GM12878 (cell line): Measurements from ENCODE around the gene TAS2R3. TPM values are rescaled to one million over a fixed set of nuclear protein-coding genes. Genes with fewer than 3 reads are reported as not detected.
A peak's percentile ranks its signal among the peaks of the same experiment; 100 is the strongest.

Source experiments
- ATAC-seq: fragments of 200-7000 bp; cut with Tn5 transposase; 3 replicates; pipeline ENCODE4 v1.9.1; 2020; ENCODE audit warnings: mild to moderate bottlenecking, moderate library complexity
- BruUV-seq: library from RNA; stranded (reverse); fragments of 400-500 nt; replicated peaks from 2 replicates; lab custom pipeline; 2021; lab: Mats Ljungman, UMichigan
- CTCF ChIA-PET: fragments of 300-600 bp; sonication (Branson Sonifier 250); formaldehyde crosslinking; extraction: SDS; loops from one replicate; lab custom pipeline; 2021; ENCODE audit warnings: inconsistent platforms; lab: Yijun Ruan, JAX
- POLR2A ChIA-PET: fragments of 350-600 bp; formaldehyde crosslinking; extraction: SDS; loops from one replicate; lab custom pipeline; 2021; ENCODE audit warnings: inconsistent platforms; lab: Charles Lee
- RAD21 ChIA-PET: fragments of 300-600 bp; sonication (Branson Sonifier 250); formaldehyde crosslinking; loops from one replicate; lab custom pipeline; 2023; ENCODE audit warnings: antibody characterized with exemption; ENCODE audit not compliant: unreplicated experiment; lab: Charles Lee
- SMC1A ChIA-PET: fragments of 300-600 bp; sonication (Branson Sonifier 250); formaldehyde crosslinking; loops from one replicate; lab custom pipeline; 2023; ENCODE audit not compliant: unreplicated experiment, uncharacterized antibody; lab: Charles Lee
- DNase-seq: peaks from one replicate; pipeline ENCODE4 v3.0.0-alpha.2; 2011; ENCODE audit warnings: low read depth, low spot score
- FAIRE-seq: peaks from 3 replicates; lab custom pipeline; 2011; peaks lifted over from hg19 to GRCh38; lab: Jason Lieb, UNC
- H2AFZ ChIP-seq: 2 replicates; pipeline ENCODE4 v1.6.0; 2011; ENCODE audit warnings: low read depth, low read length, control low read depth; ENCODE audit not compliant: control insufficient read depth
- H3K27ac ChIP-seq: 2 replicates; pipeline ENCODE4 v1.5.1; 2011; ENCODE audit warnings: control low read depth; ENCODE audit not compliant: control insufficient read depth, insufficient read depth
- H3K27me3 ChIP-seq, 2 experiments: replicated peaks in 1 of 2; 2 replicates each; pipeline versions ENCODE4 v1.6.0 to v1.6.1; 2011; ENCODE audit warnings: low read length in 1 of 2; ENCODE audit not compliant: control insufficient read depth in 2 of 2, insufficient read depth in 2 of 2
- H3K36me3 ChIP-seq, 2 experiments: 2 replicates each; pipeline ENCODE4 v1.5.1; 2011; ENCODE audit warnings: low read length in 1 of 2; ENCODE audit not compliant: control insufficient read depth in 2 of 2, insufficient read depth in 2 of 2
- H3K4me1 ChIP-seq: 2 replicates; pipeline ENCODE4 v1.6.1; 2011; ENCODE audit warnings: mild to moderate bottlenecking, low read length, moderate library complexity, mixed read lengths; ENCODE audit not compliant: control insufficient read depth, insufficient read depth
- H3K4me2 ChIP-seq: 2 replicates; pipeline ENCODE4 v1.6.0; 2011; ENCODE audit warnings: control low read depth; ENCODE audit not compliant: control insufficient read depth, insufficient read depth
- H3K4me3 ChIP-seq: fragments of 200-600 bp; sonication (generic); 2 replicates; pipeline ENCODE4 v1.5.1; 2016
- H3K79me2 ChIP-seq: 2 replicates; pipeline ENCODE4 v1.6.0; 2011; ENCODE audit warnings: low read length; ENCODE audit not compliant: control insufficient read depth, insufficient read depth
- H3K9ac ChIP-seq: 2 replicates; pipeline ENCODE4 v1.8.0; 2011; ENCODE audit warnings: low read length, control low read depth, mixed read lengths; ENCODE audit not compliant: control insufficient read depth, insufficient read depth
- H3K9me3 ChIP-seq: replicated peaks from 3 replicates; pipeline ENCODE4 v1.5.1; 2011; ENCODE audit warnings: mild to moderate bottlenecking, low read length; ENCODE audit not compliant: control insufficient read depth, insufficient read depth
- H4K20me1 ChIP-seq: 2 replicates; pipeline ENCODE4 v1.6.0; 2011; ENCODE audit not compliant: control insufficient read depth, insufficient read depth
- BCL3 ChIP-seq: IDR thresholded peaks from 2 replicates; pipeline ENCODE4 v1.6.1; 2011; ENCODE audit warnings: borderline replicate concordance, low read depth, mild to moderate bottlenecking, moderate library complexity, low read length; ENCODE audit not compliant: insufficient read depth, poor library complexity, severe bottlenecking
- FOXM1 ChIP-seq: IDR thresholded peaks from 2 replicates; pipeline ENCODE4 v1.6.1; 2012; ENCODE audit warnings: low read depth, mild to moderate bottlenecking, inconsistent platforms, low read length, moderate library complexity
- IRF3 ChIP-seq: fragments of 450-650 bp; IDR thresholded peaks from 2 replicates; pipeline ENCODE4 v1.6.1; 2014; ENCODE audit warnings: mild to moderate bottlenecking
- JUNB ChIP-seq: IDR thresholded peaks from 2 replicates; pipeline ENCODE4 v1.6.1; 2016; ENCODE audit warnings: antibody characterized with exemption, mild to moderate bottlenecking
- RUNX3 ChIP-seq: IDR thresholded peaks from 2 replicates; pipeline ENCODE4 v1.6.1; 2012; ENCODE audit warnings: low read length, inconsistent platforms
- STAT3 ChIP-seq: IDR thresholded peaks from 2 replicates; pipeline ENCODE4 v1.6.1; 2011; ENCODE audit warnings: low read depth, low read length, improper control_type of control experiment
- TCF3 ChIP-seq: IDR thresholded peaks from 2 replicates; pipeline ENCODE4 v1.6.1; 2012; ENCODE audit warnings: low read depth, mild to moderate bottlenecking, low read length, borderline replicate concordance; ENCODE audit not compliant: insufficient read depth
- ZNF622 ChIP-seq: fragments of 450-650 bp; IDR thresholded peaks from 2 replicates; pipeline ENCODE4 v1.6.1; 2017; ENCODE audit warnings: mild to moderate bottlenecking, inconsistent platforms
- WGBS: methylation state at CpG from one replicate; pipeline ENCODE4 v1.1.6; 2016; ENCODE audit warnings: low lambda C conversion rate; ENCODE audit not compliant: insufficient replicate concordance, insufficient coverage; ENCODE audit errors: missing lambda C conversion rate; 5-methylcytosine and 5-hydroxymethylcytosine counted together
- in situ Hi-C: fragments of 300-500 bp; cut with MboI; formaldehyde crosslinking; loops from 9 replicates; pipeline ENCODE4 v1.14.3; 2018; ENCODE audit warnings: mixed read lengths
- intact Hi-C: fragments of 100-400 bp; cut with micrococcal nuclease; formaldehyde crosslinking; loops from one replicate; pipeline ENCODE4 v1.14.2; 2022; ENCODE audit not compliant: unreplicated experiment
- polyA plus RNA-seq, 11 experiments: library from polyadenylated mRNA; depleted of rRNA in 4 of 11; unstranded in 6 of 11; stranded (reverse) in 5 of 11; fragments of >200 nt; fragmentation: Nextera tagmentation in 4 of 11; fragmentation: Illumina TruSeq in 1 of 11; extraction: Ambion mirVana in 4 of 11; extraction: Trizol in 1 of 11; gene quantifications; 1 replicate in 1 of 11; 2 replicates in 10 of 11; pipeline versions ENCODE4 v1.2.1 to v1.2.3, GENCODE V29; 2011 to 2016; ENCODE audit warnings: inconsistent platforms in 2 of 11, missing spikeins in 2 of 11, low read depth in 1 of 11
- total RNA-seq, 4 experiments: library from RNA; depleted of rRNA in 3 of 4; stranded (reverse); fragments of >200 nt in 3 of 4; fragmentation: Illumina TruSeq in 1 of 4; extraction: Trizol in 1 of 4; gene quantifications; 2 replicates each; pipeline versions ENCODE4 v1.2.1 to v1.2.3, GENCODE V29; 2013 to 2021
- TF ChIP-seq, protein P1 (sequence below): fragments of 450-650 bp; IDR thresholded peaks from 2 replicates; pipeline ENCODE4 v1.6.1; 2018; ENCODE audit warnings: borderline replicate concordance, mild to moderate bottlenecking; ENCODE audit not compliant: partially characterized antibody

TAS2R3 gene
- total and polyA plus RNA-seq, 10 of the 15 experiments (the other 5 are each of a cell fraction or from before 2014, with no cell fraction given): 0.21 to 1.1 (median 0.55) TPM; not detected in 4

- no peak overlapping the region for H2AFZ ChIP-seq
- ChIA-PET SMC1A (interaction anchor here (0.8 to 2.5 kb wide), 2 partner anchors 9 to 27 kb away, joined by 3 to 7 read pairs; partner anchors contain the start of genes DENND11 and SSBP1), POLR2A (interaction anchor here (1.3 kb wide), 1 partner anchor 31 kb away, joined by 3 read pairs; no protein-coding TSS in a partner anchor)
- WGBS: 75% methylated on average over 1 of the region's 1 CpG
- BruUV-seq: no TSS peak
- H4K20me1 ChIP-seq: no peaks in the 10 kb centered on the region
- intact Hi-C loops: no loop called here
- DNase-seq (no peak), FAIRE-seq (no peak)
- no peaks in the 10 kb centered on the region for H3K4me1 ChIP-seq
- no peaks in the 10 kb centered on the region for H3K9me3 ChIP-seq
- no peaks in the 10 kb centered on the region; a peak in 1 of 4 replicates for H3K27me3 ChIP-seq
- TF ChIP-seq JUNB (peak; percentile 36; the same call in 1 of the 2 replicates), IRF3 (no peak), RUNX3 (peak; percentile 53; the same call in 1 of the 2 replicates)
- TF ChIP-seq, all 136 proteins: peak for 2
- ChIA-PET CTCF (interaction anchor here (1.6 to 2.0 kb wide), 3 partner anchors 9 to 74 kb away, joined by 3 to 8 read pairs (median 4); partner anchors contain the start of gene SSBP1), RAD21 (no interaction called here)
- Histone ChIP-seq H3K79me2 (no peaks in the 10 kb centered on the region), H3K36me3 (no peaks in the 10 kb centered on the region), H3K27ac (no peak overlapping the region), H3K4me2 (no peak overlapping the region), H3K9ac (no peak overlapping the region), H3K4me3 (no peak overlapping the region)
- peak; percentile 48 for ATAC-seq
- in situ Hi-C loops: no loop called here
Measured at GRCh38 chr7:141729020-141729419, 34.9 kb upstream of the TAS2R3 start.

- ATAC-seq: no peak
- 96% methylated on average over 7 of the region's 24 CpGs for WGBS
- DNase-seq: no peak
- Histone ChIP-seq H3K27me3 (no peaks in the 10 kb centered on the region; a peak in 1 of 4 replicates), H3K4me2 (no peak overlapping the region), H3K4me3 (no peak overlapping the region), H2AFZ (no peak overlapping the region), H3K79me2 (no peaks in the 10 kb centered on the region), H3K36me3 (no peaks in the 10 kb centered on the region), H3K27ac (no peak overlapping the region), H3K4me1 (no peaks in the 10 kb centered on the region), H3K9ac (no peak overlapping the region), H3K9me3 (no peaks in the 10 kb centered on the region), H4K20me1 (no peaks in the 10 kb centered on the region)
- ChIA-PET SMC1A (no interaction called here), POLR2A (no interaction called here), CTCF (interaction anchor here (1.0 to 1.7 kb wide), 3 partner anchors 52 to 77 kb away, joined by 3 to 11 read pairs (median 4); no protein-coding TSS in a partner anchor), RAD21 (interaction anchor here (1.5 kb wide), 1 partner anchor 33 kb away, joined by 3 read pairs; no protein-coding TSS in a partner anchor)
- in situ Hi-C loops (loop anchor here (10.0 kb wide), 1 partner anchor 717 kb away; the partner anchor contains the start of gene MRPS33), intact Hi-C loops (no loop called here)
- no peak for FAIRE-seq
- BruUV-seq: no TSS peak
- TF ChIP-seq, protein P1, sequence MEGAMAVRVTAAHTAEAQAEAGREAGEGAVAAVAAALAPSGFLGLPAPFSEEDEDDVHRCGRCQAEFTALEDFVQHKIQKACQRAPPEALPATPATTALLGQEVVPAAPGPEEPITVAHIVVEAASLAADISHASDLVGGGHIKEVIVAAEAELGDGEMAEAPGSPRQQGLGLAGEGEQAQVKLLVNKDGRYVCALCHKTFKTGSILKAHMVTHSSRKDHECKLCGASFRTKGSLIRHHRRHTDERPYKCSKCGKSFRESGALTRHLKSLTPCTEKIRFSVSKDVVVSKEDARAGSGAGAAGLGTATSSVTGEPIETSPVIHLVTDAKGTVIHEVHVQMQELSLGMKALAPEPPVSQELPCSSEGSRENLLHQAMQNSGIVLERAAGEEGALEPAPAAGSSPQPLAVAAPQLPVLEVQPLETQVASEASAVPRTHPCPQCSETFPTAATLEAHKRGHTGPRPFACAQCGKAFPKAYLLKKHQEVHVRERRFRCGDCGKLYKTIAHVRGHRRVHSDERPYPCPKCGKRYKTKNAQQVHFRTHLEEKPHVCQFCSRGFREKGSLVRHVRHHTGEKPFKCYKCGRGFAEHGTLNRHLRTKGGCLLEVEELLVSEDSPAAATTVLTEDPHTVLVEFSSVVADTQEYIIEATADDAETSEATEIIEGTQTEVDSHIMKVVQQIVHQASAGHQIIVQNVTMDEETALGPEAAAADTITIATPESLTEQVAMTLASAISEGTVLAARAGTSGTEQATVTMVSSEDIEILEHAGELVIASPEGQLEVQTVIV: no peak
- TF ChIP-seq FOXM1: no peak
- TF ChIP-seq TCF3: 0 out of 2 replicates have a peak, but pooled peaks have one; percentile 15
- no peak for TF ChIP-seq ZNF622
- TF ChIP-seq STAT3: no peak
- TF ChIP-seq BCL3: peak; percentile 55
Measured at GRCh38 chr7:141731476-141732149, 32.3 kb upstream of the TAS2R3 start.
